MCF 10A (cell line): ENCODE measurements around the gene UBAC2. TPM values are rescaled to one million over a fixed set of nuclear protein-coding genes. Genes with fewer than 3 reads are reported as not detected.

ENCODE experiments used
- BruUV-seq: library from RNA; stranded (reverse); fragments of 400-500 nt; replicated peaks from 2 replicates; lab custom pipeline; 2021; lab: Mats Ljungman, UMichigan
- CTCF ChIA-PET: fragments of 300-600 bp; sonication (Branson Sonifier 250); formaldehyde crosslinking; extraction: SDS; loops from one replicate; lab custom pipeline; 2021; ENCODE audit warnings: antibody characterized with exemption, inconsistent platforms; lab: Yijun Ruan, JAX
- POLR2A ChIA-PET: fragments of 300-600, 350-650 bp; sonication (Branson Sonifier 250); formaldehyde crosslinking; extraction: SDS; loops from one replicate; lab custom pipeline; 2020; ENCODE audit warnings: antibody characterized with exemption, inconsistent platforms; lab: Yijun Ruan, JAX
- DNase-seq: peaks from one replicate; pipeline ENCODE4 v3.0.0-alpha.2; 2018; ENCODE audit not compliant: unreplicated experiment
- H3K27ac Mint-ChIP-seq: one replicate; pipeline ENCODE4 v1.8.0; 2022; ENCODE audit warnings: mild to moderate bottlenecking, low read depth, mixed read lengths; ENCODE audit not compliant: unreplicated experiment
- H3K27me3 Mint-ChIP-seq: one replicate; pipeline ENCODE4 v1.8.0; 2022; ENCODE audit warnings: mixed read lengths; ENCODE audit not compliant: insufficient read depth, unreplicated experiment
- H3K36me3 Mint-ChIP-seq: one replicate; pipeline ENCODE4 v1.8.0; 2022; ENCODE audit warnings: mild to moderate bottlenecking, moderate library complexity, mixed read lengths; ENCODE audit not compliant: insufficient read depth, unreplicated experiment
- H3K4me1 Mint-ChIP-seq: one replicate; pipeline ENCODE4 v1.8.0; 2022; ENCODE audit warnings: mixed read lengths; ENCODE audit not compliant: insufficient read depth, unreplicated experiment
- H3K4me3 Mint-ChIP-seq: one replicate; pipeline ENCODE4 v1.8.0; 2022; ENCODE audit warnings: mild to moderate bottlenecking, moderate library complexity, mixed read lengths; ENCODE audit not compliant: unreplicated experiment
- H3K9me3 Mint-ChIP-seq: one replicate; pipeline ENCODE4 v1.8.0; 2022; ENCODE audit warnings: mixed read lengths; ENCODE audit not compliant: unreplicated experiment
- CTCF ChIP-seq: fragments of 200-600 bp; IDR thresholded peaks from one replicate; pipeline ENCODE4 v1.8.0; 2022; ENCODE audit warnings: antibody characterized with exemption, mild to moderate bottlenecking; ENCODE audit not compliant: unreplicated experiment
- intact Hi-C: fragments of 100-400 bp; cut with micrococcal nuclease; formaldehyde crosslinking; loops from 2 replicates; pipeline ENCODE4 v1.14.1; 2022
- total RNA-seq: library from RNA; stranded (reverse); gene quantifications from 2 replicates; pipeline ENCODE4 v1.2.3, GENCODE V29; 2022

The UBAC2 gene
- total RNA-seq, 1 experiment from 2014 or later = 74.7 TPM

- peaks cover 18% of the 10 kb centered on the region for H3K4me1 Mint-ChIP-seq
- H3K27me3 Mint-ChIP-seq = no peaks in the 10 kb centered on the region
- TF ChIP-seq CTCF = no peak
- CTCF ChIA-PET = interaction anchor here (0.6 to 2.3 kb wide), 5 partner anchors 56 to 1452 kb away, joined by 3 to 5 read pairs (median 4); partner anchors contain the start of gene GPR183
- peaks cover 34% of the 10 kb centered on the region for H3K36me3 Mint-ChIP-seq
- H3K27ac Mint-ChIP-seq = no peak overlapping the region
- POLR2A ChIA-PET = interaction anchor here (0.5 kb wide), 1 partner anchor 24 kb away, joined by 3 read pairs; no protein-coding TSS in a partner anchor
- BruUV-seq = no TSS peak
- H3K9me3 Mint-ChIP-seq = no peaks in the 10 kb centered on the region
- no peak overlapping the region for H3K4me3 Mint-ChIP-seq
- DNase-seq = no peak
- intact Hi-C loops = no loop called here
Measured at GRCh38 chr13:99380921-99381645, 180.4 kb downstream of the UBAC2 start.

GRCh38 chr13:99381766-99382165 lies 181.1 kb downstream of the UBAC2 start:
- intact Hi-C loops = no loop called here
- TF ChIP-seq CTCF = no peak
- no peak for DNase-seq
- peaks cover 41% of the 10 kb centered on the region for H3K36me3 Mint-ChIP-seq
- no peaks in the 10 kb centered on the region for H3K9me3 Mint-ChIP-seq
- no TSS peak for BruUV-seq
- no peaks in the 10 kb centered on the region for H3K27me3 Mint-ChIP-seq
- H3K27ac Mint-ChIP-seq = no peak overlapping the region
- ChIA-PET CTCF (interaction anchor here (0.6 to 2.3 kb wide), 5 partner anchors 9 to 205 kb away, joined by 3 to 5 read pairs (median 4); partner anchors contain the start of gene GPR183), POLR2A (interaction anchor here (0.5 to 0.6 kb wide), 2 partner anchors 23 to 762 kb away, joined by 3 read pairs; no protein-coding TSS in a partner anchor)
- H3K4me3 Mint-ChIP-seq = no peak overlapping the region
- H3K4me1 Mint-ChIP-seq = peaks cover 18% of the 10 kb centered on the region

- BruUV-seq = no TSS peak
- Mint-ChIP-seq H3K4me3 (no peak overlapping the region), H3K4me1 (peaks cover 18% of the 10 kb centered on the region), H3K36me3 (peaks cover 43% of the 10 kb centered on the region), H3K9me3 (no peaks in the 10 kb centered on the region), H3K27ac (peak overlapping the region; percentile 46), H3K27me3 (no peaks in the 10 kb centered on the region)
- ChIA-PET POLR2A (interaction anchor here (0.6 kb wide), 2 partner anchors 16 to 761 kb away, joined by 3 read pairs; no protein-coding TSS in a partner anchor), CTCF (interaction anchor here (0.6 to 2.3 kb wide), 5 partner anchors 9 to 1436 kb away, joined by 3 to 5 read pairs (median 4); no protein-coding TSS in a partner anchor)
- intact Hi-C loops = no loop called here
- TF ChIP-seq CTCF = no peak
- no peak for DNase-seq
Measured at GRCh38 chr13:99382428-99383133, 181.9 kb downstream of the UBAC2 start.

- no TSS peak for BruUV-seq
- H3K36me3 Mint-ChIP-seq = peaks cover 37% of the 10 kb centered on the region
- H3K4me1 Mint-ChIP-seq = peaks cover 18% of the 10 kb centered on the region
- no peak overlapping the region for H3K27ac Mint-ChIP-seq
- CTCF ChIA-PET = interaction anchor here (0.7 kb wide), 1 partner anchor 31 kb away, joined by 3 read pairs; no protein-coding TSS in a partner anchor
- POLR2A ChIA-PET = no interaction called here
- H3K27me3 Mint-ChIP-seq = no peaks in the 10 kb centered on the region
- no peak for TF ChIP-seq CTCF
- no peak overlapping the region for H3K4me3 Mint-ChIP-seq
- H3K9me3 Mint-ChIP-seq = no peaks in the 10 kb centered on the region
- DNase-seq = no peak
- intact Hi-C loops = no loop called here
Measured at GRCh38 chr13:99383511-99383921, 182.9 kb downstream of the UBAC2 start.
